ENCODE data around the gene INTS13.
"Not testable (repeated sequence)": the region's sequence is repeated elsewhere in the genome, so short reads cannot be mapped to it uniquely, and the experiment has no call there.

Gene INTS13

DNA sequence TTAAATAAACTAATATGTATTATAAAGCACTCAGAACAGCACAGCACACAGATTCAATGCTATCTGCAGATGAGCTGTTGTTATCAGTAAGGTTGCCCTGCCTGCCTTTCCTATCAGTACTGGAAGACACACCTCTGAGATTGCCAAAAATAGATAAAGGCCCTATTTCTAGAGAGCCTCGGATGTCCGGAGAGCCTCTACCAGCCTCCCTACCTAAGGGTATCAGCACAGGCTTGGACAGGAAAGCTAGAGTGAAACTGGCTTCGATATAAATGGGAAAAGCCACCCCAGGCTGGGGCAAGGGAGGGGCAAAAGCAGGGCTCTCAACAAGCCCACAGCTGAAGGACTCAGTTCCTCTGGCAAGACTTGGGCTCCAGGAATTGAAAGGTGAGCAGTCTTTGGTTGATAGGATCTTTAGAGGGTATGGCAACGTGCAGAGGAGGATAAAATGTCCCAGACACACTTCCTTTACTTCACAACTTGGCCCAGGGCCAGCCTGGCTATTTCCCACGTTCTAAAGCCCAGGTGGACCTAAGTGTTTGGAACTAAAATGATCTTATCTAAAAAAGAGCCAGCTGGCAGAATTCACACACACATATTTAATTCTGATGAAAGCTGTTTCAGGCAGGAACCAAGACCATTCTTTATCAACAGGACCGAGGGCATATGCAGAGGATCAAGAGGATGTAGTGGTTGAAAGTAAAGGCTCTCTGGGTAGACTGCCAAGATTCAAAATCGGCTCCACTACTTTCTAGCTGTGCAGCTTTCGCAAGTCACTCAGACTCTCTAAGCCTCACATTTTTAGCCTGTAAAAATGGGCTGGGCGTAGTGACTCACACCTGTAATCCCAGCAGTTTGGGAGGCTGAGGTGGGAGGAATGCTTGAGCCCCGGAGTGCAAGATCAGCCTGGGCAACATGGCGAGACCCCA lies 67.0 kb downstream of the INTS13 start:
- no peak for DNase-seq (ENCODE audit: low read depth, low spot score)

DNA sequence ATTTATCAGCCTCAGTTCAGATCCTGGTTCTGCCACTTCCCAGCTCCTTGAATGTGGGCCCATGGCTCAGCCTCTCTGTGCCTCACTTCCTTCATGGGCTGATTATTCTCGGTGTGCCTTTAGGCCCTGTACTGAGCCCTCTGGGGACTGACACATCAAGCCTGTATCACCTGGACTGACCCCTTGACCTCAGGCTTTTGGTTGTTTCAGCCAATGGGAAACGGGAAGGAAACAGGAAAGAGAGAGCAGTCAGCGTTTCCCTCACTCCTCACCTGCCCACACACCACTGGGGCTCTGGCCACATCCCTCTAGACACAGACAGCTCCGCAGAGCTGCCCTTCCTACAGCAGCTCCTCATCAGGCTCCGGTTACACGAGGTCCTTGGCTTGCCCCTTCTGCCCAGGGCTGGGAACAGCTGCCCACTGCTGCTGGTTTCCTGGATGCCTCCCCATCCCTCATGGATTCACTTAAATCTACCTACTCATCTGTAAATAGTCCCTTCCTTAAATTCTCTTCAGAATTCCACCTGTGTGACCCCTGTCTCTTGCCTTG lies 67.8 kb downstream of the INTS13 start:
- DNase-seq (ENCODE audit: low read depth, low spot score), result no peak

DNA sequence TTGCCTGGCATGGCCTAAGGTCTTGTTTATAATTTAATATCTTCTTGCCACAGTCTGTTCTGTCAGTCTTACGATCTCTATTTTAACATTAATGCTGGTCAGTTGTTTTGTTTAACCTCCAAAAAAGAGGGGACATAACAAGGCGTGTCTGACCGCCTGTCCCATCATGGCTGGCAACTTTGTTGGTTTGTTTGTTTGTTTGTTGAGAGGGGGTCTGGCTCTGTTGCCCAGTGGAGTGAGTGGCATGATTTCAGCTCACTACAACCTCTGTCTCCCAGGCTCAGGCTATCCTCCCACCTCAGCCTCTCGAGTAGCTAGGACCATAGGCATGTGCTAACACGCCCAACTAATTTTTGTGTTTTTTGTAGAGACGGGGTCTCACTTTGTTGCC lies 68.7 kb downstream of the INTS13 start:
- DNase-seq (ENCODE audit: low read depth, low spot score), result no peak

DNA sequence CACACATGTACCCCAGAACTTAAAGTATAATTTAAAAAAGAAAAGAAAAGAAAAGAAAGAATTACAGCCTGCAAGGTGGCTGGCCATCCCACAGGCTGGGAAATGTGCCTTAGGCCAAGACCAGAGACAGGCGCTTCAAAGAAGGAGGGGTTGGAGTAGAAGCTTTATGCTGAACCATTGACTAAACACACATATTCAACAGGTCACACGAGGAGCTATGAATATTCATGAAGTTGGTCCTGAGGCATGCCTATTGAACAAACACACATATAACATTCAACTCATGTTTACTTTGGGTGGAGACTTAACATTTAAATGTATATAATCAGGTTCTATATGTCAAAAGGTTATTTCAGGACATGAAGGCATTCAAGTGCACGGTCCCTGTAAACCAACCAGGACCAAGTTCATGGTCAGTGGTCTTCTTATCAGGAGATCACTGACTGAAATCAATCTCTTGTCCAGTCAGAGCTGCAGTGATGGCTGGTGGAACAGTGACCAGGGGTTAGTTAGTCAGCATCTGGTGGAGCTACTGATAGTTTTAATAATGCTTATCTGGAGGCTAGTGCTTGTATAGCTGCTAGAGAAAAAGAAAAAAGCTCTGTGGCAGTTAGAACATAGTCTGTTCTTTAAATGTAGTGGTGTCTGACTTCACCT lies 69.2 kb downstream of the INTS13 start:
- DNase-seq (ENCODE audit: low read depth, low spot score), result no peak

DNA sequence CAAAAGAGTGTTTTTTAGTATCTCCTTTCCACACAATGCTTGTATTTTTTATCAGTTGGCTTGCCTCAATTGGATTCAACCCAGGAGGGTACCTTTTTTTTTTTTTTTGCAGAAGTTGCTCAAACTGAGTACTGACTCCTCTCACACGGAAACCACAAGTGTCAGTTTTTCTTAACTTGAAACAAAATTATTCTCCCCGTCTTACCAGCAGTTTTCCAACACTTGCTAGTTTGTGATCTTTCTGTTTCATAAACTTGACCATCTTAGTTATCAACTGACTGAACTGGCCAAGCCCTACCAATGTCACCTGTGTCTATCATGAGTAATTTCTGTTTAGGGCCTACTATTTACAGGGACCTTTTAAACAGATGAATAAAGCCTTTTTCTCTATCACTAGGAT lies 70.7 kb downstream of the INTS13 start:
- DNase-seq (ENCODE audit: low read depth, low spot score), result no peak

DNA sequence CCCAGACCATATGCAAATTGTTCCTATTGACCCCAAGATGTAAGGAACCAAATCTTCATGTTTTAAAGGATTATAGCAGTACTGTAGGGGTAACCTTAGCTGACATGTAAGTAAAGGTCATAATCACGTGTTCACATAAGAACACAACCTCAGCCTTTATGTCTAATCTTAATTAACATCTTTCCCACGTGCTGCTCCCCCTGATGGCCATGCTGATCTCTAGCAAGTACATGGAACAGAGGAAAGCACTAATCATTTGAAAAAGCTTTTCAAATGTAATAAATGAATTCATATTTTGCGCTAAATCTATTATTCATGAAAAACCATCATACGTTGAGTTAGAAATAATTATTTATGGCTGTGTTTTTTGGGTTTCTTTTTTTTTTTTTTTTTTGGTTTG lies 74.3 kb downstream of the INTS13 start:
- no peak for DNase-seq (ENCODE audit: low read depth, low spot score)

DNA sequence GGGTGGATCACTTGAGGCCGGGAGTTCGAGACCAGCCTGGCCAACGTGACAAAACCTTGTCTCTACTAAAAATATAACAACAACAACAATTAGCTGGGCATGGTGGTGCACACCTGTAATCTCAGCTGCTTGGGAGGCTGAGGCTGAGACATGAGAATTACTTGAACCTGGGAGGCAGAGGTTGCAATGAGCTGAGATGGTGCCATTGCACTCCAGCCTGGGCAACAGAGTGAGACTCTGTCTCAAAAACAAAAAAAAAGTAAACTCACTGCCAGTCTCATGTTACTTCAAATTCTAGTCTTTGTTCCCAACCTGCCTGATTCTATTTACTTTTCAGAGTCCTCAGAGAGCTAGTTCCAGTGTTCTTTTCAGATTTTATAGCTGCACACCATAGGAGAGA lies 75.0 kb downstream of the INTS13 start:
- not testable (repeated sequence) for DNase-seq (ENCODE audit: low read depth, low spot score)

DNA sequence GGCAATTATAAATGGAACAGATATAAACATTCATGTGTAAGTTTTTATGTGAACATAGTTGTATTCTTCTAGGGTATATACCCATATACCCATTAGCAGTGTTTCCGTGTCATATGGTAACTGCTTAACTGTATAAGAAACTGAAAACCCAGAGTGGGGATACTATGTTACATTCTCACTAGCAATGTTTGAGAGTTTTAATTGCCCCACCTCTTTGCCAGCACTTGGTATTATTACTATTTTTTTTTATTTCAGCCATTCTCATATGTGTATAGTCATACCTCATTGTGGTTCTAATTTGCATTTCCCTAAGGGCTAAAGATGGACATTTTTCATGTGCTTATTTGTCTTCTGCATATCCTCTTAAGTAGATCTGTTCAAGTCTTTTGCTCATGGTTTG lies 76.1 kb downstream of the INTS13 start:
- DNase-seq (ENCODE audit: low read depth, low spot score), result no peak

DNA sequence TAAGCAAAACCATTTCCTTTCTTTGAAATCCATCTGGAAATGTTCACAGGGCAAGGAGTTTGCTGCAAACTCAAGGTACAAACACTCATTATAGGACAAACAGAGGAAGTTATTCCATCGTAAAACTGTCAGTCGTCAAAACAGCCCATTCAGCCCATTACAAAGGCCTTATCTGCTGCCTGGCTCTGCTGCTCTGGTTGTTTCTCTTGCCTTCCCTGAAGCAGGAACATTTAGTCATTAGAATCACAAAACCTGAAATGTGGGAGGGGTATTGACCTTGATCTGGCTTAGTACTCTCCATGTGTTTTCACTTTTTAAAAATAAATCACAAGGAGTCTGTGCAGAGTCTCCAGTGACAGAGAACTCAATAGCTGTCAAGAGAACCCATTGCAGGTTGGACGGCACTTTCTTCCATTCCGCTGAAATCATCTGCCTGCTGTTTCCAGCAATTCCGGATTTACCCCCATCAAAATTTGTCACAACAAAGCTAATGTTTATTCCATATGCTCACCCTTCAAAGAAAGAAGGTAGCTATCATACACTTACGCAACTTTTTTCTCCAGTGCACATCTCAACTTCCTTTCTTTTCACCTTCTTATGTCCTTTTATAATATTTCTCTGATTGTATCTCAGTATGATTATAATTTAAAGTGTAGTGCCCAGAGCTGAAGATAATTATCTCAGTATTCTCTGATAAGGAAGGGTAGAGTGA lies 80.2 kb downstream of the INTS13 start:
- no peak for DNase-seq (ENCODE audit: low read depth, low spot score)

DNA sequence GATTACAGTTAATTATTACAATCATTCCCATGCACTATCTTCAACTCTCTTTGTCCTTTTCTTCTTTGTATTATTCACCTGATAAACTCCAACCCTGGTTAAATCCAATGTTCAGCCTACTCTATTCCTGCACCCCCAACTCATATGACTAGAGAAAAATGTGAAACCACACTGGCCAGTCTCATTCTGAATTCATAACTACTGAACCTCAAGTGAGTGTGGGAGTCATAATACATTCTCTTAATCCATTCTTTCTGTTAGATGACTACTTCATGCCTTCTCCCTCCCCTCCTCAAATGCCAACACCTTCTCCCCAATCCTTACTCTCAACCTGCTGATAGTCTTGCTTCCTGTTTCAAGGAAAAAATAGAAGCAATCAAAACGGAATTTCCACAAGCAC lies 82.4 kb downstream of the INTS13 start:
- DNase-seq (ENCODE audit: low read depth, low spot score), result no peak
